Measurements from ENCODE around the gene AHCYL2.

GRCh38 chr7:129359638-129360037 lies 134.8 kb downstream of the AHCYL2 start:
- TF ChIP-seq POLR2AphosphoS5 (IDR thresholded peaks at IDR 0.05; ENCODE audit: borderline replicate concordance, low read depth, low read length) (no peak), EZH2 (IDR thresholded peaks at IDR 0.05) (no peak), FOXP2 (optimal IDR thresholded peaks at IDR 0.05; ENCODE audit: control extremely low read depth, extremely low read length, insufficient read depth) (no peak)

Measured in SK-N-MC (cell line).